Stimulated activated CD8-positive, alpha-beta memory T cell treated with anti-CD3 and anti-CD28 coated beads, Interleukin-7, amount 100 ng/mL, for 4 hours (primary cell): ENCODE data around the gene CRACR2B.
A peak's percentile ranks its signal among the peaks of the same experiment; 100 is the strongest.

Experiments used
- DNase-seq, 2 donors: peaks; one replicate each; pipeline ENCODE4 v3.0.0-alpha.2; 2020; ENCODE audit warnings: low read depth in 2 of 2

Gene CRACR2B

GRCh38 chr11:810040-810567, 17.6 kb upstream of the CRACR2B start:
- no peak for DNase-seq

DNA sequence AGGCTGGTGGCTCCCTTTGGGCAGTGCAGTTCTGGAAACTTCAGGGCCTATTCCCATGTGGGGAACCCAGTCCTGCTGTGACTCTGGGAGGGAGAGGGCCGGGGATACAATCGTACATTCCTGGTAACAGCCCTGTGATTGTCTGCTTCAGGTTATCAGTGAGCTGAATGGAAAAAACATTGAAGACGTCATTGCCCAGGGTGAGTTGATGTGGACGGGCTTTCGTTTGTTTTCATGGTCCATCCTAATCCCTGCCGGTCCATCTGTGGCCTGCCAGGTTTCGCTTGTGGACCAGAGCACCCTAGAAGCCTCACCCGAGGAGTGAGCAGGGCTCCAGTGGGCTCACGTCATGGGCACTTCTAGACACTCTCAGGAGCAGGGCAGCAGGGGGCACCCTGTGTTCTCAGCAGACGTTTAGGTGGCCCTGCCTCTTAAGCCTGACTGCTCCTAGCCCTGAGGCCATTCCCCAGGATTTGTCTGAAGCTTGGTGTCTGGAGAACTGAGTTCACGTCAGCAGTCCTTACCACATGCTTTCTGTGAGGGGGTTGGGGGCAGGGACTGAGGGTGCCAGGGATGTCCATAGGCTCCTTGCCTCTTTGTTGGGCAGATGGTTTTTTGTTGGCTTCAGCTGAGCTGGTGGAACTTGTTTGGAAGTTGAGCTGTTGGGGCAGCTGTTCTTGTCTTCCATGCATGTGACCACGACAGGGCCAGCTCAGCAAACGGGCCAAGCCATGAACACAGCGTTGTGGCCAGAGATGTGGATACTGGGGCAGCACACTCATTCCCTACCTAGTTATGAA, 16.1 kb upstream of the CRACR2B start:
- DNase-seq: no peak

- no peak for DNase-seq
These were observed 15.3 kb upstream of the CRACR2B start for GRCh38 chr11:812390-812789.

DNA sequence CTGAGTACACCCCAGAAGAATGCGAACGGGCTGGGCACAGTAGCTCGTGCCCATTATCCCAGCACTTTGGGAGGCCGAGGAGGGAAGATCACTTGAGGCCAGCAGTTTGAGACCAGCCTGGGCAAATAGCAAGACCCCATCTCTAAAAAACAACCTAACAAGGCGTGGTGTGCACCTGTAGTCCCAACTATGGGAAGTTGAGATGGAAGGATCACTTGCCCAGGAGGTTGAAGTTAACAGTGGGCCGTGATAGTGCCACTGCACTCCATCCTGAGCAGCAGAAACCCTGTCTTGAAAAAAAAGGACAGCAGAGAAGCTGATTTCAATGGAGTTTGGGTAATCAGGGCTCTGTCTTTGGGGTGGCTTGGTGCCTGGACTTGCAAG, 14.7 kb upstream of the CRACR2B start:
- DNase-seq: no peak

- DNase-seq: no peak
These were observed 14.1 kb upstream of the CRACR2B start for GRCh38 chr11:813456-814096.

DNA sequence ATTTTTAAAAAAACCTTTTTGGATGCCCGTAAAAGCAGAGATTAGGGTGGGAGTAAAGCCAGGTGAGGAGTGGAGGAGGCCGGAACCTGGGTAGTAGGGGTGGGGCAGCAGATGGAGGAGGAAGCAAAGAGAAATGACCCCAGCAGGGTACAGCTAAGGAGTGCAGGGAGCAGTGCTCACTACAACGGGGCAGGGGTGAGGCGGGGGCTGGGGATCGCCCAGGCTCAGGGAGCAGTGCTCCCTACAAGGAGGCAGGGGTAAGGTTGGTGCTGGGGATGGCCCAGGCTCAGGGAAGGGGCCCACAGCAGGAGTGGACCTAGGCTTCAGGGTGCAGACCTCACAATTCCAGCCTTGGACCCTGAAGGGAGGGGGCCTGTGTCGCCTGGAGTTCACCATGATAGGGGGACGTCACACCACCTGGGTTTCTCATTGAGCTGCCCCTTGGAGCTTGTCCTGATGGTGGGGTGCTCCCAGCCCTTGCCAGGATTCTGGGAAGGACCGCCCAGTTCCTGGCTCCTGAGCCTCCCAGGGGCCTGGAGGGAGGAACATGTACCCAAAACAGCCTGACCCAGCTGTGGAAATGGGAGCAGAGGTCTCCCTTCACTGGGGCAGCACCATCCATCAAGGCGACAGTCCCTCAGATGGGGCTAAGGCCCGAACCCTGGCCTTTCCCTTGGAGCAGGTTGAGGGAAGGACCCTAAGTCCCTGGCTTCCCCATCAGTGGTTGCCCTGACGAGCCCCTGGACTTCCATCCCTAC, 11.9 kb upstream of the CRACR2B start:
- DNase-seq: no peak

- no peak for DNase-seq
These were observed 11.3 kb upstream of the CRACR2B start for GRCh38 chr11:816433-816779.

DNA sequence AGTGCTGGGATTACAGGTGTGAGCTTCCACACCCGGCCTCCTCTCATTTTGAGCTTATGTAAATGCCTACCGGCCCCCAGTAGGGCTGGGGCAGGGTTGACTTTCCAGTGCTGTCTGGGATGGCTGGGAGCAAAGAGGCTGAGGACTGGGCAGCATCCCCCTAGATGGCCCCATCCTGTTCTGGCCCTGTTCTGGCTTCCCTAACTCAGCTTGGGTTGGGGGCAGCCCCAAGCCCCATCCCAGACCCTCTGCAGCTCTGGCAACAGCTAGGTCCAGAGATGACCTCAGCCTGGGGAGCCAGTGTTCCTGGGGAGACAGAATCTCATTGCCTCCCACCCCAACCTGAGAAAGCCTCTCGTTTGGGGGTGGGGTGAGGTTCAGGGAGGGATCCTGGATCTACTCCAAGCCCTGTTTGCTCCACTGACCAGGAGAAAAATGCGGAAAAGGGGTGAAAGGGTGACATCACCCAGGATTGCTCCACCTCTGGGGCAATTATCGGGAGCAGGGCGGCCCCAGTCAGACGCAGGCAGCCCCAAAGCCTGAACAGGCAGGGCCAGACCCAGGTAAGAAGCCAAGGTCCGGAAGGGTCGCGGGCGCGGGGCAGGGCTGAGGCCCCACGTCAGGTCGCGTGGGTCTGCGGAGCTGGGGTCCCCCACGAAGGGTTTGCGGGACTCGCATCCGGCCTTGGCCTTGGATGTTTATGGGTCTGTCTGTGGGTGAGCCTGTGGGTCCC, 9.2 kb upstream of the CRACR2B start, which contains the start of gene PNPLA2:
PNPLA2 (plus strand) TSS at position 519 of the 733 bp plus-strand sequence. CDS start 805 bp downstream, outside the sequence.
- DNase-seq: no peak

- DNase-seq: peak; percentile 83 to 93
These were observed 8.4 kb upstream of the CRACR2B start for GRCh38 chr11:819129-819931.

- peak; percentile 86 to 91 for DNase-seq
These were observed 7.6 kb upstream of the CRACR2B start for GRCh38 chr11:819943-820649.

DNA sequence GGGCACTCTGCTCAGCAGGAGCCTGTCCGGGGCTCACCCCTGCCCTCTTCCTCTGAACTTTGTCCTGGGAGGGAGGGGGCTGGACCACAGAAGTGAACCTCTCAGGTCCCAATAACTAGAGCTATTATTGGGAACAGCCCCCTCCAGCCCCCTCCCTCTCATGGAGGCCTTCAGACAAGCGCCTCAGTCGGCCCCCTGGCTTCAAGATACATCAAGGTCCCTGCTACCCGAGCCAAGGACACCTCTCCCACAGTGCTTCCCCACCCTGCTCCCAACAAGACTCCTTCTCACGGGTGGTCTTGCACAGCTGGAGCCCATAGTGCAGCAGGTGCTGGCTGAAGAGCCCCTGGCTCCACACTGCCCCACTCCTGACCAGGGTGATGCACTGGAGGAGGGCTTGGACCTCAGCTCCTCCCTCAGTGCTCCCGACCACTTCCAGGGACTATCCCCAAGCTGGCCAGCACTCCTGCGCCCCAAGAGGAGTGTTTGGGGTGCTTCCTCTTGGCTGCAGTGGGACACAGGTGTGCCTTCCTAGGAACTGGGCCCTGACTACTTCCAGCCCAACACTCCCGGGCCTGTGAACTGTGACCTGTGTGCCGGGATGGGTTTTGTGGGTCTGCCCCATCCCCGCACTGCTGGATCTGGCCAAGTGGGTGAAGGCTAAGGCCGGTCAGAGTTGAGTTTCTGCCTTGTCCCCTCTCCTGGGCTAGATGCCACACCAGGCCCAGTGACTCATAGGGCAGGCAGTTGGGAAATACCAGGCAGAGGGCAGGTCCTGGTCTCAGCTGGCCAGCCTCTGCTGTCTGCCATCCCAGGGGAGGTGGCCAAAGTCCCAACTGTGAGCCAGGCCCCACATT, 6.8 kb upstream of the CRACR2B start:
- DNase-seq: no peak

DNA sequence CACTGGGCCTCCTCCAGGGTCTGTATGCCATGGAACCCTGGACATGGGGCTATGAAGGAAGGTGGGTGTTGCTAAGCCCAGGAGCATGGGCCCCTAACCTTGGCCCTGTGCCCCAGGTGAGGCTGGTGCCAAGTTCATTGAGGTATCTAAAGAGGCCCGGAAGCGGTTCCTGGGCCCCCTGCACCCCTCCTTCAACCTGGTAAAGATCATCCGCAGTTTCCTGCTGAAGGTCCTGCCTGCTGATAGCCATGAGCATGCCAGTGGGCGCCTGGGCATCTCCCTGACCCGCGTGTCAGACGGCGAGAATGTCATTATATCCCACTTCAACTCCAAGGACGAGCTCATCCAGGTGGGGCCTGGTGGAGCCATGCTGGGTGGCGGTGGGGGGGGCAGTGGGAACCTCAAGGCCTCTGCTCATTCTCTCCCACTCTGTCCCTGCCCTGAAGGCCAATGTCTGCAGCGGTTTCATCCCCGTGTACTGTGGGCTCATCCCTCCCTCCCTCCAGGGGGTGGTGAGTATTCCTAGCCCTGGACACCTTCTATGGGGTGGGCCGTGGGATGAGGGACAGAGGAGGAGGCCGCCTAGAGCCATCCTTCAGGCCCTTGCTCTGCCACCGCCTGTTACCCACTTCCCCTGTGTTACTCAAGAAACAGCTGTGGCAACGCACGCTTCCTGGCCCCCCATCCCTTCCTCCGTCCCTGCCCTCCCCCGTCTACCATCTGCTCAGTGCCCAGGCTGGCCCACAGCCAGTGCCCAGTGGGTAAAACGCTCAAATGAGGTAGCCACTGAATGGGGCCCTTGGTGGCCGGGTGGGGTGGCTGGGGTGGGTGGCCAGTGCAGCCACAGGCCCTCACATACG, 6.0 kb upstream of the CRACR2B start:
- DNase-seq: no peak

GRCh38 chr11:823441-824291, 4.1 kb upstream of the CRACR2B start:
- no peak for DNase-seq

DNA sequence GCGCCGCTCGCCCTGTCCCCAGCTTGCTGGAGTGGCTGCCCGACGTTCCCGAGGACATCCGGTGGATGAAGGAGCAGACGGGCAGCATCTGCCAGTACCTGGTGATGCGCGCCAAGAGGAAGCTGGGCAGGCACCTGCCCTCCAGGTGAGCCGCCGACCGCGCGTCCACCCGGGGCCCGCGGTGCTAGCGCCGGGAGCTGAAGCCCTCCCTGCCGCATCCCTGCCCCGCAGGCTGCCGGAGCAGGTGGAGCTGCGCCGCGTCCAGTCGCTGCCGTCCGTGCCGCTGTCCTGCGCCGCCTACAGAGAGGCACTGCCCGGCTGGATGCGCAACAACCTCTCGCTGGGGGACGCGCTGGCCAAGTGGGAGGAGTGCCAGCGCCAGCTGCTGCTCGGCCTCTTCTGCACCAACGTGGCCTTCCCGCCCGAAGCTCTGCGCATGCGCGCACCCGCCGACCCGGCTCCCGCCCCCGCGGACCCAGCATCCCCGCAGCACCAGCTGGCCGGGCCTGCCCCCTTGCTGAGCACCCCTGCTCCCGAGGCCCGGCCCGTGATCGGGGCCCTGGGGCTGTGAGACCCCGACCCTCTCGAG, 3.3 kb upstream of the CRACR2B start:
- DNase-seq: no peak

DNA sequence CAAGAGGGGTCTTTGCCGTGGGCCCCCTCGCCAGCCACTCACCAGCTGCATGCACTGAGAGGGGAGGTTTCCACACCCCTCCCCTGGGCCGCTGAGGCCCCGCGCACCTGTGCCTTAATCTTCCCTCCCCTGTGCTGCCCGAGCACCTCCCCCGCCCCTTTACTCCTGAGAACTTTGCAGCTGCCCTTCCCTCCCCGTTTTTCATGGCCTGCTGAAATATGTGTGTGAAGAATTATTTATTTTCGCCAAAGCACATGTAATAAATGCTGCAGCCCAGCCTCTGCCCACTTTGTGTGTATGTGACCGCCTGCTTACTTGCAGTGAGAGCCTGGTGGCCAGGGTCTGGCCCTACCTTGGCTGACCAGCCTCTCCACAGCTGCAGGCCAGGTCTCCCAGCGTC, 2.8 kb upstream of the CRACR2B start:
- DNase-seq: no peak

DNA sequence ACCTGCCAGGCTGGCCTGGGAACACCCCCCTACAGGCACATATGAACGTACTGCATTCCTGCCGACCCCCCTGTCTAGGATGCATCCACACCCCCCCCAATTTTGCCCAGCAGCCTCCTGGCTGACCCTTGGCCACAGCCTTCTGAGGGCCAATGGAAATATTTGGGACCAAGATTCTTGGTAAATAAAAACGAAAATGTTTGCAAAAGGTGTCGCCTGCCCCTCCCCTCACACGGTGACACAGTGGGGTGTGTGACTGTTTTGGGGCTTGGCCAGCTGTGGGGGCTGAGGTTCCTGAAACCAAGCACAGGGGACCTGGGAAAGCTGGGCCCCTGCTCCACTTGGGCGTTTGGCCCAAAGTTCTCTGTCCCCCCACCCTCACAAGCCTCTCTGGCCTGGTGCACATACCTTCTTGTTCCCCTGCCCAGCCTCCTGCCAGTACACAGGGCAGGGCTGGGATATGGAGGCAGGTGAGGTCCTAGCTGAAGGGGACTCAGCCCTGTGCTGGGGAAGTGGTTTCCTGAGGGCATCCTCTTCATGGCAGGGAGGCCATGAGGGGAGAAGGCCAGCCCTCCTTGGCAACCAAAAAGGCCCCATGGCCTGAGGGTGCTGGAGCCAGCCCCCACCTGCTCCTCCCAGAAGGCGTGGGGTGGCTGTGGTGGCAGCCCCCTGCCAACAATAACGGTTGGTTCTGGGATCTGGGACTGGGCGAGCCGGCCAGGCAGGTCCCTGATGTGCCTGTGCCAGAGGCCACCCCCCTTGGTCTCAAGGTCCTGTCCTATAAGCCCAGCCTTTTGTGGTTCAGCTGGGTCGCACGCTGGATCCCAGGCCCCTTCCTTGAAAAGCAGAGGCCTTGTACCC, 2.1 kb upstream of the CRACR2B start:
- DNase-seq: no peak
